CD4-positive, alpha-beta T cell treated with Interleukin-17A for 4 hours (primary cell): ENCODE results near the gene KLF17.

Experiments used
- DNase-seq: peaks from one replicate; pipeline ENCODE4 v3.0.0-alpha.2; 2020; ENCODE audit warnings: mixed read lengths

Gene KLF17

GRCh38 chr1:44157903-44158302 is 39.3 kb downstream of the KLF17 start:
- DNase-seq: no peak

GRCh38 chr1:44158871-44159270 is 40.2 kb downstream of the KLF17 start:
- DNase-seq: no peak

DNA sequence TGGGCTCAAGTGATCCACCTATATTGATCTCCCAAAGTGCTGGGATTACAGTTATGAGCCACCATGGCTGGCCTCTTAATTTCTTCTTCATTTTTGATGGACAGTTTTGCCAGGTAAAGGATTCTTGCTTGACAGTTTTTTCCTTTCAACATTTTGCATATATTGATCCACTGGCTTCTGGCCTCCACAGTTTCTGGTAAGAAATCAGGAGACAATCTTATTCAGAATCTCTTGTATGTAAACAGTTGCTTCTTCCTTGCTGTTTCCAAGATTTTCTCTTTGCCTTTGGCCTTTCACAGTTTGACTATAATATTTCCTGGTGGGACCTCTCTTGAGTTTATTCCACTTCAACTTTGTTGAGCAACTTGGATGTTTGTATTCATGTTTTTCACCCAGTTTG is 42.9 kb downstream of the KLF17 start:
- DNase-seq: no peak

DNA sequence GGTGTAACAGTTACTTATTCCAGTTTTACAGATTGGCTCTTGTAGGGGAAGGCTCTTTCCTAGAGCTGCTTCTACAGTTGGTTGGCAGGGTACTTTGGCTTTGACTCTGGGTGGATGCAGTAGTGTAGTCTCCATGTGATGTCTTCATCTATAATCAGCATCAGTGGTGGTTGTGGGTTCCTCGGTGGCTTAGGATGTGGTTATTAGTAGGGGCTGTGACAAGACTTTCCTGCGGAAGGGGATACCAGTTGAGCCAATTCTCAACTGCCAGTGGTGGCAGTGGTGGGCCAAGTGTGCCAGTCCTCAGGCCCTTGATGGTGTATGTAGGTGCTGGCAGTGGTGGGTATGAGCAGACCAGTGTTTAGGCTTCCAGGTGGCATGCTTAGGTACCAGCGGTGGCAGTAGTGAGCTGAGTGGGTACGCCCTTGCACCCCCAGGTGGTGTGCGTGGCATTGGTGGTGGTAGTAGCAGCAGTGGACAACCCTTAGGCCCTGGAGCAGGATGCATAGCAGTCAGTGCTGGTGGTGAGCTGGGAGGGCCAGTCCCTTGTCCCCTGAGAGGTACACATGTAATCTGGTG is 50.0 kb downstream of the KLF17 start:
- DNase-seq: no peak

DNA sequence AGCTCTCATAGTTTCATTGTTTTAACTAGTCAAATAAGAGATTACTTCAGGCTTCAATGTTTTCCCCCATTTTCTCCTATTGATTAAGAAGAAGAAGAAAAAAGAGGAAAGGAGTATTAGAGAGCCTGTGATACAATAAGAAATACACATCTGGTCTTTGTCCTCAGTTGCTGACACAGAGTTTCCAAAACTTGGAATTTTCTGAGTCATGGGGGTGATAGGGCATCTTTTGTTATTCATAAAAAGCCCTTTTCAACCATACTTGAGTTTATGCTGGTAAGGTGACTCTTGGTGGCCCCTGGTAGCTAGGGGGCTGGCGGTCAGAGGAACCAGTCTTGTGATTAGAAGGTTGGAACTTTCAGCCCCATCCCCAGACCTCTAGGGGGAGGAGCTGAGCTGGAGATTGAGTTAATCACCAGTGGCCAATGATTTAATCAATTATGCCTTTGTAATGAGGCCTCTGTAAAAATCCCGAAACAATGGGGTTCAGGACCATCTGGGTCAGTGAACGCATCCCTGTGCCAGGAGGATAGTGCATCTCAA is 51.7 kb downstream of the KLF17 start:
- DNase-seq: no peak

GRCh38 chr1:44174630-44175029 is 56.0 kb downstream of the KLF17 start:
- DNase-seq: no peak
